Activated naive CD8-positive, alpha-beta T cell treated with anti-CD3 and anti-CD28 coated beads for 36 hours (primary cell): ENCODE results near the gene RFESD. TPM values are rescaled to one million over a fixed set of nuclear protein-coding genes. Genes with fewer than 3 reads are reported as not detected.
"Not testable (repeated sequence)": the region's sequence is repeated elsewhere in the genome, so short reads cannot be mapped to it uniquely, and the experiment has no call there.

ENCODE experiments used
- DNase-seq: peaks from one replicate; pipeline ENCODE4 v3.0.0; 2021
- H3K27ac Mint-ChIP-seq: one replicate; pipeline ENCODE4 v1.8.0; 2022; ENCODE audit warnings: mild to moderate bottlenecking, moderate library complexity, mixed read lengths
- H3K27me3 Mint-ChIP-seq: one replicate; pipeline ENCODE4 v1.8.0; 2022; ENCODE audit warnings: mild to moderate bottlenecking, mixed read lengths
- H3K36me3 Mint-ChIP-seq: one replicate; pipeline ENCODE4 v1.8.0; 2021; ENCODE audit warnings: mild to moderate bottlenecking, mixed read lengths
- H3K4me1 Mint-ChIP-seq: one replicate; pipeline ENCODE4 v1.8.0; 2021; ENCODE audit warnings: mixed read lengths
- H3K4me3 Mint-ChIP-seq: one replicate; pipeline ENCODE4 v1.8.0; 2022; ENCODE audit warnings: mild to moderate bottlenecking, moderate library complexity, mixed read lengths
- H3K9me3 Mint-ChIP-seq: one replicate; pipeline ENCODE4 v1.8.0; 2022; ENCODE audit warnings: mixed read lengths
- total RNA-seq, 2 experiments: library from RNA; stranded (reverse); gene quantifications; one replicate each; pipeline ENCODE4 v1.2.3, GENCODE V29; 2021

The RFESD gene
- total RNA-seq, 2 experiments from 2014 or later: 6.1 to 6.2 TPM

DNA sequence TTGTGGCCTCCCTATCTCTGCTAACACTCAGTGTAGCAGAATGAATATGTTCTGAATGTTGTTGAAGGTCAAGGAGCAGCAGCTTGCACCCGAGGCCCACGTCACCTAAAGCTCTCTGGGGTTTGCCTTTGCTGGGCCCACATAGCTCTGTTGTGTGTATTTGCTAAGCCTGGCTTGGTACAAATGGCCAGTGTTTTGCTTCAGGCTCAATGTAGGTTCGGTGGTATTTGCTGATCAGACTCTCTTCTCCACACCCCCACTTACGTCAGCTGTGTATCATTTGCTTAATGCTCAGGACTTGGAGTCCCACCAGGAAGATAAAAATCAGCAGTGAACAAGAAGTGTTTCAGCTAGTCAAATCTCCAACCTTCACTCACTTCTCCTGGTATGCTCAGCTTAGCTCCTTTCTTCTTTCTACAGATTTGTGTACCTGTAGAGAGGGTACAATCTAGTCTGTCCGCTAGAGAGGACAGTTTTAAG lies 4.8 kb upstream of the RFESD start:
- no peak overlapping the region for H3K27ac Mint-ChIP-seq
- no peaks in the 10 kb centered on the region for H3K9me3 Mint-ChIP-seq
- H3K27me3 Mint-ChIP-seq: peaks cover 4% of the 10 kb centered on the region
- H3K4me3 Mint-ChIP-seq: no peak overlapping the region
- peaks cover 17% of the 10 kb centered on the region for H3K4me1 Mint-ChIP-seq
- no peaks in the 10 kb centered on the region for H3K36me3 Mint-ChIP-seq
- DNase-seq: no peak

DNA sequence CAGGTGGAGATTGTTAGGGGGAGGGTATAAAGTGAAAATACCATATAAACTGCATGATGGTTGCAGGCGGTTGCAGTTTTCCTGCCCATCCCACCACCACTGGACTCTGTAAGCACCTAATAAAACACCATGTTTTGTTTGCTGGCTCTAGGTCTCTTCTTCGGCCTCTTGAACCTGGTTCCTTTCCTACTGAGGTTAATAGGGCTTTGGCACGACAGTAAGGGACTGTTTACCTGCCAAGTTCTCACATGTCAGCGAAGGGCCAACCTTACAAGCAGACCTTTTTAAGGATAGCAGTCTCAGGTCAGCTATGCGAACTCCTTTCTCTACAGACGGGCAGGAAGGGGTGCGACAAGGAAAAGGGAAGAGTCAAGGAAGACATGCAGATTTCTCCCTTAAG lies 3.4 kb upstream of the RFESD start:
- no peak overlapping the region for H3K4me3 Mint-ChIP-seq
- H3K9me3 Mint-ChIP-seq: no peaks in the 10 kb centered on the region
- H3K27me3 Mint-ChIP-seq: peaks cover 4% of the 10 kb centered on the region
- H3K27ac Mint-ChIP-seq: no peak overlapping the region
- DNase-seq: no peak
- H3K4me1 Mint-ChIP-seq: peaks cover 18% of the 10 kb centered on the region
- no peaks in the 10 kb centered on the region for H3K36me3 Mint-ChIP-seq

DNA sequence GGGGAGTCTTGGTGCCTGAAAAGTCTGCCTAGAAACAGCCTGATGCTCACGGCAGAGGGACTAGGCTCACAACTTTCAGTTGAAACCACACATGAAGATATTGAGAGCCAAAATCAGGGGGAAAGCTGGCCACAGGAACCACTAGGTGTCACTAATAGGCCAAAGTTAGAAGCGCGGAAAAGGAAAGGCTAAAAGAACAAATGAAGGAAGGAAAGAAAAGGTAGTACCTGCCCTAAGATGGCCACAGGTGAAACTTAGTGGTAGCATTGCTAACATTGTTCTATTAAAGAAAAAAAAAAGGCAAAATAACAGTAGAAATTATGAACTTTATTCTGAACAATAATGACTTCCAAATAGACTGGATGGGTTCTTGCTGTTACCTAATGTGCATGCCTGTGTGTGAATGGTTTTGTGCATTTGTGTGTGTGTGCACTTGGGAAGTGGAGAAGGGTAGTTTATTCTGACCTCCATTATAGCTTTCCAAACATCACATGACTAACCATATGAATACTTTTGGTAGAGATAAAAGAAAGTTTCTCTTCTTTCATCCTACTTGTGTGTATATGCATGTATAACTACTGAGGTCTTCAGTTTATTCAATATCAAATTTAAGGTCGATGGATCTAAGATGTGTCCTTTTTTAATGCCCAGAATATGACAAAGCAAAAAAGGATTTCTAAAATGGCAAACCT lies 2.1 kb upstream of the RFESD start:
- Mint-ChIP-seq H3K36me3 (no peaks in the 10 kb centered on the region), H3K27me3 (peaks cover 4% of the 10 kb centered on the region), H3K4me1 (peaks cover 28% of the 10 kb centered on the region), H3K9me3 (no peaks in the 10 kb centered on the region), H3K27ac (peak overlapping the region; percentile 63), H3K4me3 (no peak overlapping the region)
- peak; percentile 35 for DNase-seq

DNA sequence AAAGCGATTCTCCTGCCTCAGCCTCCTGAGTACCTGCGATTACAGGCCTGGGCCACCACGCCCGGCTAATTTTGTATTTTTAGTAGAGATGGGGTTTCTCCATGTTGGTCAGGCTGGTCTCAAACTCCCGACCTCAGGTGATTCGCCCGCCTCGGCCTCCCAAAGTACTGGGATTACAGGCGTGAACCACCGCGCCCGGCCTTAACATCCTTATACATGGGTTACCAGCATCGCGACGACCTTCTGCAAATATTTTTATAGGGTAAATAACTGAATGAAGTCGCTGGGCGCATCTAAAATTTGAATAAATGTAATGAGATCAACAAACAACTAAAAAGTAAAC lies 380 bp upstream of the RFESD start:
- peaks cover 31% of the 10 kb centered on the region for H3K4me1 Mint-ChIP-seq
- not testable (repeated sequence) for H3K36me3 Mint-ChIP-seq, H3K9me3 Mint-ChIP-seq, DNase-seq, H3K27me3 Mint-ChIP-seq
- H3K4me3 Mint-ChIP-seq: peak overlapping the region; percentile 80
- peak overlapping the region; percentile 89 for H3K27ac Mint-ChIP-seq

DNA sequence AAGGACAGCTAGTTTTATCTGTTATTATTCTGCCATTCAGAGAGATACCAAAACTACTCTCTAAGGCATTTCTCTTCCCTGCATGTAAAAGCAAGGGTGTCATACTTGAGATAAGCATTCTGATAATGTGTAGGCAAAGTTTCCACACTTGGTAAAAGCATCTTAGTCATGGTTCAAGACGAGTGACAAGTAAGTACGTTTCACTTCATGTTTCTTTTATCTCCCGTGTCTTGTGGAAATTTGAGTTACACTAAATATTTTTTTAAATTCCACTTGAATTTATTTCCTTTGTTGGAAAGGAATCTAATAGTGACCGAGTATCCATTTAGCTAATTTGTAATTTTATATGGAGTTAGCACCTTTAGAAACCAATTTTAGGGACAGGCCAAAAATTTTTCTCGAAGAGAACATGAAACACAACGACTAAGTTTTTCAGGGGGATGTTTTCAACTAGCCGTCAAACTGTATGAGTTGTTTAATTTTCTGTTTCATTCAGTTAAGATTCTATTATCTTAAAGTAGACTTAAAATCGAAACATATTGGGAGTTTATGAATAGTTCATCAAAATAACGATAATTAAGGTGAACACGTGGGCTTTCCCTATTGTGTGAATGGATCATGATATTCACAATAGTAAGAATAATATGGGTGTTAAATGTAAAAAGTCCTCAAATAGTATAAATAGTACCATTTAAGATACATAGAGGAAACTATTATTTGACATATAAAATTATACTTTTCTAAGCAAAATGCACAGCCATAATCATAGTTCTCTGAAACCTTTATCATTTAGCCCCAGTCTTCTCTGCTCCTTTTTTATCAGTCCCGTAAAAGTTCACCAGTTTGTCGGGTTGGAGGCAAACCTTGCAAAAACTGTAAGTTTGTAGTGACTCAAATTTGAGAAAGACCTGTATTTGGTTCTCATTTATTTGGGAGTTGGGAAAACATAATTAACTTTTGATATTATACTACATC lies 1.6 kb downstream of the RFESD start:
- no peaks in the 10 kb centered on the region for H3K9me3 Mint-ChIP-seq
- no peaks in the 10 kb centered on the region for H3K27me3 Mint-ChIP-seq
- H3K36me3 Mint-ChIP-seq: peaks cover 7% of the 10 kb centered on the region
- peak overlapping the region; percentile 55 for H3K4me3 Mint-ChIP-seq
- no peak for DNase-seq
- H3K4me1 Mint-ChIP-seq: peaks cover 31% of the 10 kb centered on the region
- peak overlapping the region; percentile 69 for H3K27ac Mint-ChIP-seq

DNA sequence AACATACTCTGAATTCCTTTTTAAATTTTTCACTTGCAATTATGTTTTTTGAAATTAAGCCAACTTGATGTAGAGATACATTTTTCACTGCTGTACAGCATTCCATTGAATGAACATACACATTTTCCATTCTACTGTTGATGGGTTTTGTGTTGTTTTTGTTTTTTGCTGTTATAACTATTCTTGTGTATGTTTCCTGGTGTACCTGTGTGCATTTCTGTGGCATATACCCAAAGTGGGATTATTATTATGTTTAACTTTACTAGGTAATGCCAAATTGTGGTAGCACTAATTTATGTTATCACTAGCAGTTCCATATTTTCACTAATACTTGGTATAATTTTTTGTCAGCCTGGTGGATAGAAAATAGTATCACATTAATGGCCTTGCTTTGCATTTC lies 2.7 kb downstream of the RFESD start:
- Mint-ChIP-seq H3K27me3 (no peaks in the 10 kb centered on the region), H3K4me3 (no peak overlapping the region)

DNA sequence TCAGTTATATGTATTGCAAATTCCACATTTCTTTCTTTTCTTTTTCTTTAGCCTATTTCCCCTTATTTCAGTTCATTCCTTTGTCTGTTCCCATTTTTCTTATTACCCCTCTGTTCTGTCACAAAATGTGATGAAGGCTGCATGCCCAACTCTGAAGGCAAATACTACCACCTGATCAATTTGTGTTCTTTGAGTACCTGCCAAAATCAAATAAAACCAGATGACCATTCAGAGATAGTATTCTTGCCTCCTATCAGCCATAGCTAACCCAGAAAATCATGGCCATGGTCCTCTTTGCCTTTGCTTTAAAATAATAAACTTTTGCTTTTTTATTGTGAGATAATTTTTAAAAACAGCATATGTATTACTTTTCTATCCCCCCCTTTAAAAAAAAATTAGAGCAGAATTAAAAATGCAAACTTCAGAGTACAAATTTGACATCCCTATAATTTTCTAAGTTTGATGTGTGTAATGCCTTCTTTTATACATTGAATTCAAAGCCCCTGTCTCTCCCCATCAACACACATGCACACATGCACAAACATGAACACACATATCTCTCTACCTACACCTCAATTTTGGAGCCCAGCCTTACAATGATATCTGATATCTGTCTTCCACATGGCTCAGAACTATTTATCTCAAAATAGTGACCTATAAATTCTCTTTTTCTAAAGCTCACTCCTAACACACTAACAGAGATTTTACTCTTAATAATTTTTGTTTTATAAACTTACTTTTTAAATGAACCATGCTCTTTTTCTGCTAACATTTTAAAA lies 3.5 kb downstream of the RFESD start:
- Mint-ChIP-seq H3K4me3 (no peak overlapping the region), H3K36me3 (peaks cover 7% of the 10 kb centered on the region), H3K27me3 (no peaks in the 10 kb centered on the region), H3K27ac (no peak overlapping the region), H3K4me1 (peaks cover 21% of the 10 kb centered on the region), H3K9me3 (no peaks in the 10 kb centered on the region)
- DNase-seq: no peak

More for the DNA sequence above, 2.7 kb downstream of the RFESD start:
- Mint-ChIP-seq H3K9me3 (no peaks in the 10 kb centered on the region), H3K27ac (no peak overlapping the region), H3K36me3 (peaks cover 7% of the 10 kb centered on the region), H3K4me1 (peaks cover 27% of the 10 kb centered on the region)
- DNase-seq: no peak

DNA sequence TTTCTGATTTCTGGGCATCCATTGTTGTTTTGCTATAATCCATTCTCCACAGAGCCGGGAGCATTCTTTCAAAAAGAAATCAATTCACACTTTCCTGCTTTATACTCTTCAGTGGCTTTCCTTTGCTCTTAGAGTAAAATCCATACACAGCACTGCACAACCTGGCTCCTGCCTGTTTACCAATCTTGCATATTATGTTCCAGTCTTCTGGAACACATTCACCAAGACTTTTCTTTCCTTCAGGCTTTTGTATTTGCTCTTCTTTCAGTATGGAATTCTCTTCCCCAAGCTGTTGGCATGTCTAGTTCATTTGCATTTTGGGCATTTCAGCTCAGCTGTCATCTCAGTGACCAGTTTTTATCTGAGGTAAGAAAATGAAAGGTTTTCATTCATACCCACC lies 6.3 kb downstream of the RFESD start:
- H3K9me3 Mint-ChIP-seq: no peaks in the 10 kb centered on the region
- H3K4me1 Mint-ChIP-seq: peaks cover 16% of the 10 kb centered on the region
- no peak overlapping the region for H3K27ac Mint-ChIP-seq
- peaks cover 7% of the 10 kb centered on the region for H3K36me3 Mint-ChIP-seq
- DNase-seq: no peak
- H3K27me3 Mint-ChIP-seq: no peaks in the 10 kb centered on the region
- no peak overlapping the region for H3K4me3 Mint-ChIP-seq

DNA sequence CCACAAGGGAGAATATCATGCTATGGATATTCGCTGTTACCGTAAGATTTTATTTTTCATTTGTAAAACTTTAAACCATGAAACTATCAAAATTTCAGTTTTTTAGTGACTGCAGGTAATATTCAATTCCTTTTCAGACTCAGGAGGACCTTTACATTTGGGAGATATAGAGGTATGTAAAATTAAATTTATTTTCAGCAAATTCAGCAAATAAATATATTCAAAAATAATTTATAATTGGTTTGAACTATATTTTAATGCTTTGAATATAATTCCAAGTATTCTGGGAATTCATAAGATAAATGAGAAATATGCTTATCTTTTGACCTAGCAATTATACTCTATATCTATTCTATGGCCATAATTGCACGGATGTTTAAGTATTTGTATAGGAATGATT lies 7.6 kb downstream of the RFESD start:
- Mint-ChIP-seq H3K36me3 (peaks cover 7% of the 10 kb centered on the region), H3K9me3 (no peaks in the 10 kb centered on the region), H3K4me3 (no peak overlapping the region), H3K27me3 (no peaks in the 10 kb centered on the region), H3K27ac (no peak overlapping the region), H3K4me1 (peaks cover 6% of the 10 kb centered on the region)
- DNase-seq: no peak

DNA sequence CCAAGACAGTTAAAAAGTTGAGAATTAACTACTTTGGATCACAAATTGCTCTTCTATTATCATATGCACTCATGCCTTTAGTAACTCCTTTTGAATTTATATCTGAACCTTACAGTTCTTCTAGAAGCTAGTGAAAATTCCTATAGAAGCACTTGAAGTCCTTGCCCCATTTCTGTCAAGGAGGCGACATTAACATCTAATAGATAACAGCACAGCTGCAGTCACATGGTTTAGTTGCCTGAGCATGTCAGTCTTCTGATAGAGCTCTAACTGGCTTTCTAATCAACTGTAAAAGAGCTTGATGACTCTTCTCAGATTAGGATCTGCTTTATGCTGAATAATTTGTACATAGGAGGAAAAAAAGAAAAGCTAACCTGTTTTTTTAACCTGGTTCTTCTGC lies 9.0 kb downstream of the RFESD start:
- no peak overlapping the region for H3K27ac Mint-ChIP-seq
- no peak overlapping the region for H3K4me3 Mint-ChIP-seq
- H3K4me1 Mint-ChIP-seq: no peaks in the 10 kb centered on the region
- no peaks in the 10 kb centered on the region for H3K9me3 Mint-ChIP-seq
- H3K36me3 Mint-ChIP-seq: peaks cover 7% of the 10 kb centered on the region
- no peaks in the 10 kb centered on the region for H3K27me3 Mint-ChIP-seq
- no peak for DNase-seq

DNA sequence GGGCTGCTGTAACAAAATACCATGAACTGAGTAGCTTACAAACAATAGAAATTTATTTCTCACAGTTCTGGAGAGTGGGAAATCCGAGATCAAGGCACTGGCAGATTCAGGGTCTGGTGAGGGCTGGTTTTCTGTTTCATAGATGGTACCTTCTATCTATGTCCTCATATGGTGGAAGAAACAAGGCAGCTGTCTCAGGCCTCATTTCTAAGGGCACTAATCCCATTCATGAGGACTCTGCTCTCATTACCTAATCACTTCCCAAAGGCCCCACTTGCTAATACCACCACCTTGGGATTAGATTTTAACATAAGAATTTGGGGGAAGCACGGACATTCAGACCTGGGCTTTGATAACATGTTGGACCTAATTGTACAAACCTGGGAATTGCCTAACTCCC lies 13.5 kb downstream of the RFESD start:
- Mint-ChIP-seq H3K27ac (no peak overlapping the region), H3K4me1 (no peaks in the 10 kb centered on the region), H3K4me3 (no peak overlapping the region), H3K36me3 (no peaks in the 10 kb centered on the region), H3K27me3 (no peaks in the 10 kb centered on the region), H3K9me3 (no peaks in the 10 kb centered on the region)
- no peak for DNase-seq

DNA sequence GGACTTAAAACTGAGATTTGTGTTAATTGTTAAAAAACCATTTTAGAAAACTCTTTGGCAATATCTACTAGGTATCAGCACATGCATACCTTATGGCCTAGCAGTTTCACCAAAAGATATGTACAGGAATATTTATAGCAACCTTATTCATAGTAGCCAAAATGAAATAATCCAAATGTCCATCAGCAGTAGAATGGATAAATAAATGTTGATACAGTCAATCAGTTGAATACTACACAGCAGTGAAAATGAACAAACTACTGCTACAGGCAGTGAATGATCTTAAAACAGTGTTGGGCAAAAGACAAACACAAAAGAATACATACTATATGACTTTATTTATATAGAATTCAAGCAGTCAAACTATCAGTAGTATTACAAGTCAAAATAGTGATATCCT lies 16.4 kb downstream of the RFESD start:
- H3K36me3 Mint-ChIP-seq: no peaks in the 10 kb centered on the region
- no peaks in the 10 kb centered on the region for H3K4me1 Mint-ChIP-seq
- DNase-seq: no peak
- no peaks in the 10 kb centered on the region for H3K27me3 Mint-ChIP-seq
- H3K27ac Mint-ChIP-seq: no peak overlapping the region
- no peak overlapping the region for H3K4me3 Mint-ChIP-seq
- H3K9me3 Mint-ChIP-seq: no peaks in the 10 kb centered on the region

DNA sequence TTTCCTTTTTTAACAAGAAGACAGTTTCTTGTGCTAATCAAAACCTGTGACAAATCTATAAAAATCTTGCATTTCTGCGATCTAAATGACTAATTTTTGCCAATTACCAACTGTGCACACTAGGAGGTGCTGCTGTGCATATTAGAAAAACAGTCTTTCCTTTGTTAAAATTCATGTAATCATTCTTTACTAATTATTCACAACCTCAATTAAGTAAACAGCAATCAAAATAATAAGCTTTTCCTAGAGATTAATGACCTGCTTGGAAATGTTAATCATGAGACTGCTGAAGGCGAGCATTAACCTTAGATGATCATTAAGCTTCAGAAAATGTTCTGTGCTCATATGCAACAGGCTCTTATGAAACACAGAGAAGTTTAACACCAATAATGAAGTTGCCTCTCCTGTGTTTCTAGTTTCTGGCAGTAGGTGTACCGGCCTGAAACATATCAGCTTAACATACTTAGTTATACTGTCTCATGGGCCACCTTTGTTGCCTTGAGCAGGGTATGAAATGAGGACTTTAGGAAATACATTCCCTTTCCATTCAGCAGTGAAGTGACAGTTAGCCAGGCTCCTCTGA lies 17.7 kb downstream of the RFESD start:
- H3K27ac Mint-ChIP-seq: no peak overlapping the region
- H3K4me3 Mint-ChIP-seq: no peak overlapping the region
- no peaks in the 10 kb centered on the region for H3K9me3 Mint-ChIP-seq
- H3K36me3 Mint-ChIP-seq: no peaks in the 10 kb centered on the region
- DNase-seq: peak; percentile 4
- no peaks in the 10 kb centered on the region for H3K27me3 Mint-ChIP-seq
- H3K4me1 Mint-ChIP-seq: no peaks in the 10 kb centered on the region

DNA sequence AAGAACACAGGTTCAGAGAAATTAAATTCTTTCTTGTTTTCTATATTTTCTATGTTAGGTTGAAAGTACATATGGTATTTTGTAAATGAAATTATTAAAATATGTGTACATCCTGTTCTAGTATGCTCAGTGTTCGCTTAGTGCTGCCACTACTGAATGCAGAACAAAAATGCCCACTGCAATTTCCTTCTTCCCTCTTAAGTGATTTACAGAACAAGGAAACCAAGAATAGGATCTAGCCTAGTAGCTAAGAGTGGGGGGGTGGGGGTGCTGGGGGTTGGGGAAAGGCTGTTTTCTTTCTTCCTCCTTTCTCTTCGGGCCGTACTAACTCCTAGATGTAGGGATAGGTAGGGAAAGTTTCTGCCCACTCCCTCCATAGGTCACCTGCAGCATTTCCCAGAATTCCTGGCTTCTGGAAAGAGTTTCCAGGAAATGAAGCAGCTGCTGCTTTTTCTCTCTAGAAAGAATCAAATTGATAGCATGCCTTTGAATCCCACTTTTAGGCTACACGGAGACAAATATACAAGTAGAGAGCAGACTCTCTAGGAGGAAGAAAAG lies 20.6 kb downstream of the RFESD start:
- H3K4me3 Mint-ChIP-seq: no peak overlapping the region
- no peaks in the 10 kb centered on the region for H3K4me1 Mint-ChIP-seq
- DNase-seq: no peak
- H3K36me3 Mint-ChIP-seq: peaks cover 2% of the 10 kb centered on the region
- no peaks in the 10 kb centered on the region for H3K27me3 Mint-ChIP-seq
- no peaks in the 10 kb centered on the region for H3K9me3 Mint-ChIP-seq
- H3K27ac Mint-ChIP-seq: no peak overlapping the region
